ENCODE measurements around the gene CST9L.

Gene CST9L

DNA sequence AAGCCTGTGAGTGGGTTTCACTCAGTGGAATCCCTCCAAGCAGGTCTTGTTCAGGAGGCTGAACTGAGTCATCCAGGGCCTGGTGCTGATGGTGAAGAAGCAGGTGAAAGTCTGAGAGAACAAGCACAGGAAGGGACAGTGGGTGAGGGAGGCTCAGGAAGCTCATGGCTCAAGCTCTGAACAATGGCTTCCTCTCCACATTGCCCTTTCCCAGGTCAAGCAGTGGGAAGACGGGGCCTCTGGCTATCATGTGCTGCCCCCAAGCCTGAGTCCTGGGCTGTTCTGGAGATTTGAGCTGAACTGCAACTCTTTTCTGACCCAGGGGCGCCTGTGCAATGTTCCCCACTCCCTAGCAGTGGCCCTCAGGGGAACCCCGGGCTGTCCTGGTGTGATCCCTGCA lies 3.4 kb downstream of the CST9L start:
- Histone ChIP-seq H3K4me1 (ENCODE audit: control insufficient read depth, low read depth, low read length) (no peaks in the 10 kb centered on the region), H3K4me3 (ENCODE audit: low read length) (no peak overlapping the region), H3K9me3 (ENCODE audit: control insufficient read depth, low read depth, low read length) (peaks cover 6% of the 10 kb centered on the region), H3K27ac (ENCODE audit: low read length) (no peak overlapping the region), H3K27me3 (ENCODE audit: control insufficient read depth, insufficient read depth, low read length) (no peaks in the 10 kb centered on the region), H3K9ac (ENCODE audit: low read length) (no peak overlapping the region), H3K36me3 (ENCODE audit: control insufficient read depth, low read depth, low read length) (no peaks in the 10 kb centered on the region)

DNA sequence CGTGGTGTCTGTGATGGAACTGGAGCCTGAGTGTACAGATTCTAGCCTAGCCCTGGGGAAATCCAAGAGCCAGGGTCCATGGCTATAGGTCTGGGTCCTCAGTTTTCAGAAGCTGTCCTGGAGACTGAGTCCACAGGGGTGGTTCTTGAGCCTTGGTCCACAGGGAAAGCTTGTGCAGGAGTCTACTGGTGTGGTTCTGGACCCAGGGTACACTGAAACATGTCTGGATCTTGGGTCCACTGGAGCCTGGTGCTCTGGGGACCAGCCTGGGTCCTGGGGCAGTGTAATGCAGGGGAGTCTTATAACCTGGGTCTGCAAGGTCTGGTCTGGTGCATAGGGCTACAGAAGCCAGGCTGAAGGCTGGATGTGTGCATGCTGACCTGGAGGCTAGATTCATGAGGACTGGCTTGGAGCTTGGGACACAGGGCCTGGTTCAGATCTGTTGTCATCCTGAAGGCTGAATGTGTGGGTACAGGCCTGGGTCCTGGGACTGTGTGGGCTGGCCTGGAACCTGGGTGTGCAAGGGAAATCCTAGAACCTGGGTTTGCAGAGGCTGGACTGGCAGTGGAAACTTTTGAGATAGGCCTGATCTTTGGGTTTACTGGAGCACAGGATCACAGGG lies 5.5 kb downstream of the CST9L start:
- Histone ChIP-seq H3K9me3 (ENCODE audit: control insufficient read depth, low read depth, low read length) (peaks cover 6% of the 10 kb centered on the region), H3K4me3 (ENCODE audit: low read length) (no peak overlapping the region), H3K9ac (ENCODE audit: low read length) (no peak overlapping the region), H3K4me1 (ENCODE audit: control insufficient read depth, low read depth, low read length) (no peaks in the 10 kb centered on the region), H3K27ac (ENCODE audit: low read length) (no peak overlapping the region), H3K27me3 (ENCODE audit: control insufficient read depth, insufficient read depth, low read length) (no peaks in the 10 kb centered on the region), H3K36me3 (ENCODE audit: control insufficient read depth, low read depth, low read length) (no peaks in the 10 kb centered on the region)

DNA sequence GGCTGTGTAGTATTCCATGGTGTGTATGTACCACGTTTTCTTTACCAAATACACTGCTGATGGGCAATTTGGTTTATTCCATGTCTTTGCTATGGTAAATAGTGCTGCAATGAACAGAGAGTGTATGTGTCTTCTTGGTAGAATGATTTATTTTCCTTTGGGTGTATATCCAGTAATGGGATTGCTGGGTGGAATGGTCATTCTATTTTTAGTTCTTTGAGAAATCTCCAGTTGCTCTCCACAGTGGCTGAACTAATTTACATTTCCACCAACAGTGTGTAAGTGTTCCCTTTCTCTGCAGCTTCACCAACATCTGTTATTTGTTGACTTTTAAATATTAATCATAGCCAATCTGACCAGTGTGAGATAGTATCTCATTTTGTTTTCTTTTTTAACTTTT lies 13.9 kb downstream of the CST9L start:
- H3K4me1 ChIP-seq (ENCODE audit: control insufficient read depth, low read depth, low read length) = no peaks in the 10 kb centered on the region
- no peak overlapping the region for H3K4me3 ChIP-seq (ENCODE audit: low read length)
- H3K36me3 ChIP-seq (ENCODE audit: control insufficient read depth, low read depth, low read length) = no peaks in the 10 kb centered on the region
- H3K27me3 ChIP-seq (ENCODE audit: control insufficient read depth, insufficient read depth, low read length) = no peaks in the 10 kb centered on the region
- H3K27ac ChIP-seq (ENCODE audit: low read length) = no peak overlapping the region
- H3K9ac ChIP-seq (ENCODE audit: low read length) = no peak overlapping the region
- no peaks in the 10 kb centered on the region for H3K9me3 ChIP-seq (ENCODE audit: control insufficient read depth, low read depth, low read length)

DNA sequence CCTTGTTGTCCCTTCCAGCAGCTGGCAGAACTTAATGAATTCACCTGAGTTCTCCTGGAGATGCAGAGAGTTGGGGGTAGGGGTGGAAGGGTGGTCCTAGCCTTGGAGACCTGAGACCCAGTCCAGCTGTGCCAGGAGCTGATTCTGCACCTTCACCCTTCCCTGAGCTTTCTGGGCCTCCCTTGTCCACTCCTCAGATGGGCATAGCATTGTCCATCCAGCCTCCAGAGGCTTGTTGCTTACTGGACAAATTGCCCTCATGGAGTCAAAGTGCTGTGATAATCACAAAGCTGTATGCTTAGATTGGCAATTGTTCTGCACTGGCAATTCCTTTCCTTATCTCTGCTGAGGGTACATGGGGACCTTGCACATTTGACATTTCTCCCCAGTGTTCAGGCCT lies 16.5 kb downstream of the CST9L start:
- Histone ChIP-seq H3K4me3 (ENCODE audit: low read length) (no peak overlapping the region), H3K27ac (ENCODE audit: low read length) (no peak overlapping the region), H3K4me1 (ENCODE audit: control insufficient read depth, low read depth, low read length) (no peaks in the 10 kb centered on the region), H3K9ac (ENCODE audit: low read length) (no peak overlapping the region), H3K36me3 (ENCODE audit: control insufficient read depth, low read depth, low read length) (no peaks in the 10 kb centered on the region), H3K9me3 (ENCODE audit: control insufficient read depth, low read depth, low read length) (no peaks in the 10 kb centered on the region), H3K27me3 (ENCODE audit: control insufficient read depth, insufficient read depth, low read length) (no peaks in the 10 kb centered on the region)

DNA sequence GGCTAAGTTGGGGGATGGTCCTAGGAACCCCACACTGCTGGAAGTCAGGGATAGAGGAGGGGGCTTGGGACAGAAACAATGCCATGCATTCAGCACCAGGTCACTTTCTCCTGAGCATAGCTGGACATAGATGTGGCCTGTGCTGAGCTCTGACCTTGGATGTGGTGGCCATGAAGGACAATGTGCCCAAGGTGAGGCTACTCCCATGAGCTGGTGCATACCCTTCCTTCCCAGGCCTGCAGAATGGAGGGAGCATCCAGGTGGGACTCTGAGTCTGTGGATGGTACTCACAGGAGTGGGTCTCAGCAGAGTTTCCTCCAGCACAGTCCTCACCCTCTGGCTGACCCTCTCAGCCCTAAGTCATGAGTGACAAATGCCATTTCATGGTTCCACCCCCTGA lies 16.9 kb downstream of the CST9L start:
- Histone ChIP-seq H3K4me1 (ENCODE audit: control insufficient read depth, low read depth, low read length) (no peaks in the 10 kb centered on the region), H3K9me3 (ENCODE audit: control insufficient read depth, low read depth, low read length) (no peaks in the 10 kb centered on the region), H3K9ac (ENCODE audit: low read length) (no peak overlapping the region), H3K36me3 (ENCODE audit: control insufficient read depth, low read depth, low read length) (no peaks in the 10 kb centered on the region), H3K4me3 (ENCODE audit: low read length) (no peak overlapping the region), H3K27me3 (ENCODE audit: control insufficient read depth, insufficient read depth, low read length) (no peaks in the 10 kb centered on the region), H3K27ac (ENCODE audit: low read length) (no peak overlapping the region)

DNA sequence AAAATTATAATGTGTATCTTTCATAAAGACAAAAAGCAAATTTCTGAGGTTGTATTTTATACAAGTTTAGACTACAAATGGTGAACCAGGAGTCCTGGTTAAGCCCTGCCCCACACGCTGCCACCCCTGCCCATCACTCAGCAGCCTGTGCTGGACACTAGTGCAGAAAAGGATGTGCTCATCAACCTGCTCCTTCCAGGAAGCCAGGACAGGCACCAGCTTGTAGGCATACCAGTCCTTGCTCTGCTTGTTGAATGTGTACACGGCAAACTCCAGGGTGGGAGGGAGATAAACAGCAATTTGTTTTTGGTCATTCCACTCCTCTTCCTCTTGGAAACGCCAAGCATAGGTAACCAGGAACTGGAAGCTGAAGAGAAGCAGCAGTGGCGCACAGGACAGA lies 18.1 kb downstream of the CST9L start:
- Histone ChIP-seq H3K36me3 (ENCODE audit: control insufficient read depth, low read depth, low read length) (no peaks in the 10 kb centered on the region), H3K4me3 (ENCODE audit: low read length) (no peak overlapping the region), H3K9ac (ENCODE audit: low read length) (no peak overlapping the region), H3K4me1 (ENCODE audit: control insufficient read depth, low read depth, low read length) (no peaks in the 10 kb centered on the region), H3K27me3 (ENCODE audit: control insufficient read depth, insufficient read depth, low read length) (no peaks in the 10 kb centered on the region), H3K27ac (ENCODE audit: low read length) (no peak overlapping the region), H3K9me3 (ENCODE audit: control insufficient read depth, low read depth, low read length) (no peaks in the 10 kb centered on the region)

DNA sequence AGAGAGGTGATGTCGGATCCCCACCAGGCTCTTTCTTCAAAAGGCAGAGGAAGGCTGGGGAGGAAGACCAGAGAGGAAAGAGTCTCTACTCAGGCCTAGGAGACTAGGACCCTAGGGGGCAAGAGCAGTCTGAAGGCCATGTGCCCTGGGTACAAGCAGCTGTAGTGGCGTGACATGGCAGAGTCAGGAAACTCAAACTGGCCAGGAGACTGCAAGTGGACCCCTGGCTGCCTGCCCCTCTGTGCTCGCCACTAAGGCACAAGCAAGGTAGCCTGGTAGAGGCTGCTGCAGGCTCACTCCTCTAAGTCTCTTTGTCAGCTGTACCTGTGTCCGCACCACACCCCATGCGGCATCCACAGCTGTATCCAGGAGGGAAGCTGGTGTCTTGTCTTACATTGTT lies 19.9 kb downstream of the CST9L start:
- H3K27ac ChIP-seq (ENCODE audit: low read length) = no peak overlapping the region
- H3K9me3 ChIP-seq (ENCODE audit: control insufficient read depth, low read depth, low read length) = no peaks in the 10 kb centered on the region

DNA sequence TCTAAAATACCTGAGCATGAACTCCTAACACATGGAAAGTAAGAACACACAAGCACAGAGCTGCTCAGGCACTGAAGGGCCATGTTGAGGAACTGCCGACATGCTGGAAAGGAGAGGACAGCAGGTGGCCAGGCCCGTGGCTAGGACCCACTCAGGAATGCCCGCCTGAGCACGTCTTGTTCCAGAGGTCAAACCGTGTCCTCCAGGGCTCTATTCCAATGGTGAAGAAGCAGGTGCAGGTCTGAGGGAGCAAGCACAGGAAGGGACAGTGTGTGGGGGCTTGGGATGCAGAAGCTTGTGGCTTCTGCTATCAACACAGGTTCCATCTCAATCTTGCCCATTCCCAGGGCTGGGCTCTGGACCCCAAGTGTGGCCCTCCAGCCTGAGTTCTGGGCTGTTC lies 20.7 kb downstream of the CST9L start:
- no peak overlapping the region for H3K4me3 ChIP-seq (ENCODE audit: low read length)
- no peak overlapping the region for H3K27ac ChIP-seq (ENCODE audit: low read length)
- H3K9ac ChIP-seq (ENCODE audit: low read length) = no peak overlapping the region
- H3K36me3 ChIP-seq (ENCODE audit: control insufficient read depth, low read depth, low read length) = no peaks in the 10 kb centered on the region
- no peaks in the 10 kb centered on the region for H3K9me3 ChIP-seq (ENCODE audit: control insufficient read depth, low read depth, low read length)
- no peaks in the 10 kb centered on the region for H3K27me3 ChIP-seq (ENCODE audit: control insufficient read depth, insufficient read depth, low read length)
- no peaks in the 10 kb centered on the region for H3K4me1 ChIP-seq (ENCODE audit: control insufficient read depth, low read depth, low read length)

More for the DNA sequence above, 19.9 kb downstream of the CST9L start:
- no peak overlapping the region for H3K9ac ChIP-seq (ENCODE audit: low read length)
- no peak overlapping the region for H3K4me3 ChIP-seq (ENCODE audit: low read length)
- H3K27me3 ChIP-seq (ENCODE audit: control insufficient read depth, insufficient read depth, low read length) = no peaks in the 10 kb centered on the region
- no peaks in the 10 kb centered on the region for H3K36me3 ChIP-seq (ENCODE audit: control insufficient read depth, low read depth, low read length)
- no peaks in the 10 kb centered on the region for H3K4me1 ChIP-seq (ENCODE audit: control insufficient read depth, low read depth, low read length)

DNA sequence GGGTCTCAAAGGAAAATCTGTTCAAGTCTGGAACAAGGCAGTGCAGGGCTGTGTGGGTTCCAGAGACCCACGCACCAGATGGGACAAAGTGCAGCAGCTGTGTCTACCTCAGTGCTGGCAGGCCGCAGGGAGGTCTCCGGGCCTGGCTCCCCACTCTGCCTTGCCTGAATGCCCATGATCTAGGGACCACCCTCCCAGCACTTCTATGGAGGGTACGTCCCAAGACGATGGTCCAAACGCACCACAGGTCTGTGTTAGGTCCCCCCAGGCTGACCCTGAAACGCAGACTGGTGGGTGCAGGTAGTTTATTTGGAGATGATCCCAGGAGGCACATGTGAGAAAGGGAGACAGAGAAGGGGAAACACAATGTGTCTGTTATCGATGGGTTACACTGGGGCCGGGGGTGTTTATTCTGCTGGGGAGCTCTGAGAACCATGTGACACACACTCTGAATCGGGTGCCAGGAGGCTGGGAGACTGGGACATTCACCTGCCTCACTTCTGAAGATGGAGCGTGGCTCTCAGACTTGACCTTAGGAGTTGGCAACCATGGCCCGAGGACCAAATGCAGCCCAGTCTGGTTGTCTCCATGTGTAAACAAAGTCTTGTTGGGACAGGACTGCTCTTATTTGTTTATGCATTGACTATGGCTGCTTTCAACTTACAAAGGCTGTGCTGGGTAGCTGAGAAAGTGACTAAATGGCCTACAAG lies 21.7 kb downstream of the CST9L start:
- H3K4me3 ChIP-seq (ENCODE audit: low read length) = no peak overlapping the region

DNA sequence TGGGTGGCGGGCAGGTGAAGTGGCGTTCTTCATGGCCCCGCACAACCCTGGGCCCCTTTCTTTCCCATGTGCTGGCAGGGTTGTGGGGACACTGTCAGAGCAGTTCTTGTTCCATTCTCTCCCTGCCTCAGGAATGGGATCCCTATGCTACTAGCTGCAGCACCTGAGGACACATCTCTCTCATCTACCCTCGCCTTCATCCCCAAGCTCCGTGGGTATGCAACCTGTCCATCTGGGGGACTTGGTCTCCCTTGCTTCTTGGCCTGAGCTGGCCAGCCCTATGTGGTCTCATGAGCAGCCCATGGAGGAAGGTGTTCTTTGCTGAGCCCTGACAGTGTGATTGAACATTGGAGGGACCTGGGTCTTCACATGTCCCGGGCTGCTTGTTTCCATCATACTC lies 24.2 kb downstream of the CST9L start:
- no peak overlapping the region for H3K27ac ChIP-seq (ENCODE audit: low read length)
- peaks cover 5% of the 10 kb centered on the region for H3K4me1 ChIP-seq (ENCODE audit: control insufficient read depth, low read depth, low read length)
- no peak overlapping the region for H3K4me3 ChIP-seq (ENCODE audit: low read length)
- no peaks in the 10 kb centered on the region for H3K36me3 ChIP-seq (ENCODE audit: control insufficient read depth, low read depth, low read length)
- H3K27me3 ChIP-seq (ENCODE audit: control insufficient read depth, insufficient read depth, low read length) = no peaks in the 10 kb centered on the region
- H3K9ac ChIP-seq (ENCODE audit: low read length) = no peak overlapping the region
- H3K9me3 ChIP-seq (ENCODE audit: control insufficient read depth, low read depth, low read length) = no peaks in the 10 kb centered on the region

More for the DNA sequence above, 21.7 kb downstream of the CST9L start:
- Histone ChIP-seq H3K4me1 (ENCODE audit: control insufficient read depth, low read depth, low read length) (peaks cover 3% of the 10 kb centered on the region), H3K27me3 (ENCODE audit: control insufficient read depth, insufficient read depth, low read length) (no peaks in the 10 kb centered on the region), H3K9me3 (ENCODE audit: control insufficient read depth, low read depth, low read length) (no peaks in the 10 kb centered on the region), H3K27ac (ENCODE audit: low read length) (no peak overlapping the region), H3K36me3 (ENCODE audit: control insufficient read depth, low read depth, low read length) (no peaks in the 10 kb centered on the region), H3K9ac (ENCODE audit: low read length) (no peak overlapping the region)

DNA sequence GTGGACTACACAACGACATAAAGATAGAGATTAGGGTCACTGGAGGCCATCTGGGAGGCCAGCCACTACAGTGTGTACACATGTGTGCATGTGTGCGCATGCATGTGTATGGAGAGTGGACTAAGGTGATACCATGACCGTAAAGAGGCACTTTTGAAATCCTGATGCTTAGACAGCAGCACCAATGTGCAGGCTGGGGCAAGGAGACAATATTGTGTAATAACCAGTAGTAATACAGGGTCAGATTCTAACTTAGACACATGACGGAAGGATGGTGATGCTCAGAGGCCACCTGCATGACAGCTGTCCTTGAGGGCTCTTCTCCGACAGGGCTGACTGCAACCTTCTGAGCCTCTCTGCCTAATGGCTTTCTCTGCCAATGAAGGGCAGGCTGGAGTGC lies 25.5 kb downstream of the CST9L start:
- no peaks in the 10 kb centered on the region for H3K27me3 ChIP-seq (ENCODE audit: control insufficient read depth, insufficient read depth, low read length)
- no peaks in the 10 kb centered on the region for H3K9me3 ChIP-seq (ENCODE audit: control insufficient read depth, low read depth, low read length)
- H3K27ac ChIP-seq (ENCODE audit: low read length) = no peak overlapping the region
- no peaks in the 10 kb centered on the region for H3K36me3 ChIP-seq (ENCODE audit: control insufficient read depth, low read depth, low read length)
- H3K9ac ChIP-seq (ENCODE audit: low read length) = no peak overlapping the region
- H3K4me1 ChIP-seq (ENCODE audit: control insufficient read depth, low read depth, low read length) = peaks cover 5% of the 10 kb centered on the region
- no peak overlapping the region for H3K4me3 ChIP-seq (ENCODE audit: low read length)

DNA sequence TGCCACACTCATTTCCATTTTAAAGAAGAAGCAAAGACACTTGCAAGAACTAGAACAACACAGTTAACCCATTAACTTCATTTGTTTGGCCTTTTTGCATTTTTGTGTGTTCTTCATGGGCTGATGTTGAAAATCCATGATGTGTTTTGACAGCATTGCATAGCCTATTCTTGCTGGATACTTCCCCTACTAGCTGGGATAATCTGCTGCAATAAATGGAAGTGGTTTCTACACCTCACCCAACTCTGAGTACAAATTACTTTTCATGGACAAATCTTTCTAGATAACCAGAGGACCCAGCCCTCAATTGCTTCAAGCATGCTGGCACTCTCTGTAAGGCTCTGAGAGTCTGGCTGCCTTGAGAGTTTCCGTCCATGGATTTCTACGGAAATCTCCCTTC lies 26.5 kb downstream of the CST9L start:
- H3K9me3 ChIP-seq (ENCODE audit: control insufficient read depth, low read depth, low read length) = no peaks in the 10 kb centered on the region
- peaks cover 5% of the 10 kb centered on the region for H3K4me1 ChIP-seq (ENCODE audit: control insufficient read depth, low read depth, low read length)
- H3K36me3 ChIP-seq (ENCODE audit: control insufficient read depth, low read depth, low read length) = no peaks in the 10 kb centered on the region
- H3K27me3 ChIP-seq (ENCODE audit: control insufficient read depth, insufficient read depth, low read length) = no peaks in the 10 kb centered on the region
- no peak overlapping the region for H3K27ac ChIP-seq (ENCODE audit: low read length)
- no peak overlapping the region for H3K4me3 ChIP-seq (ENCODE audit: low read length)
- H3K9ac ChIP-seq (ENCODE audit: low read length) = no peak overlapping the region

Data from iPS-18a (cell line).